ENCODE measurements around the gene FNIP2. TPM values are rescaled to one million over a fixed set of nuclear protein-coding genes. Genes with fewer than 3 reads are reported as not detected.

The FNIP2 gene
- total RNA-seq, 1 donor from 2014 or later = 18.5 TPM

GRCh38 chr4:158825433-158826036, 56.7 kb downstream of the FNIP2 start:
- H3K27me3 Mint-ChIP-seq (ENCODE audit: low read depth, unreplicated experiment) = no peaks in the 10 kb centered on the region
- H3K36me3 Mint-ChIP-seq (ENCODE audit: low read depth, unreplicated experiment) = peaks cover 4% of the 10 kb centered on the region
- H4K20me1 ChIP-seq (ENCODE audit: insufficient read depth, low read length) = no peaks in the 10 kb centered on the region
- H3K4me1 Mint-ChIP-seq (ENCODE audit: low read depth, unreplicated experiment) = peaks cover 45% of the 10 kb centered on the region
- no peaks in the 10 kb centered on the region for H3K9me3 Mint-ChIP-seq (ENCODE audit: unreplicated experiment)
- DNase-seq (ENCODE audit: low read depth) (no peak), FAIRE-seq (no peak)
- H2AFZ ChIP-seq (ENCODE audit: low read depth, low read length) = no peak overlapping the region
- no peak for TF ChIP-seq EZH2 (IDR thresholded peaks at IDR 0.05; ENCODE audit: insufficient read depth, low read length)
- TF ChIP-seq, protein P1, sequence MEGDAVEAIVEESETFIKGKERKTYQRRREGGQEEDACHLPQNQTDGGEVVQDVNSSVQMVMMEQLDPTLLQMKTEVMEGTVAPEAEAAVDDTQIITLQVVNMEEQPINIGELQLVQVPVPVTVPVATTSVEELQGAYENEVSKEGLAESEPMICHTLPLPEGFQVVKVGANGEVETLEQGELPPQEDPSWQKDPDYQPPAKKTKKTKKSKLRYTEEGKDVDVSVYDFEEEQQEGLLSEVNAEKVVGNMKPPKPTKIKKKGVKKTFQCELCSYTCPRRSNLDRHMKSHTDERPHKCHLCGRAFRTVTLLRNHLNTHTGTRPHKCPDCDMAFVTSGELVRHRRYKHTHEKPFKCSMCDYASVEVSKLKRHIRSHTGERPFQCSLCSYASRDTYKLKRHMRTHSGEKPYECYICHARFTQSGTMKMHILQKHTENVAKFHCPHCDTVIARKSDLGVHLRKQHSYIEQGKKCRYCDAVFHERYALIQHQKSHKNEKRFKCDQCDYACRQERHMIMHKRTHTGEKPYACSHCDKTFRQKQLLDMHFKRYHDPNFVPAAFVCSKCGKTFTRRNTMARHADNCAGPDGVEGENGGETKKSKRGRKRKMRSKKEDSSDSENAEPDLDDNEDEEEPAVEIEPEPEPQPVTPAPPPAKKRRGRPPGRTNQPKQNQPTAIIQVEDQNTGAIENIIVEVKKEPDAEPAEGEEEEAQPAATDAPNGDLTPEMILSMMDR (IDR thresholded peaks at IDR 0.05; ENCODE audit: insufficient read depth, low read depth, low read length) = no peak
- H3K27ac Mint-ChIP-seq (ENCODE audit: unreplicated experiment) = no peak overlapping the region
- H3K9ac ChIP-seq (ENCODE audit: low read length) = peak overlapping the region; percentile 48
- no peak overlapping the region for H3K4me2 ChIP-seq (ENCODE audit: low read length)
- H3K4me1 ChIP-seq (ENCODE audit: insufficient read depth, low read length) = peaks cover 18% of the 10 kb centered on the region
- H3K36me3 ChIP-seq (ENCODE audit: insufficient read depth, low read length) = peaks cover under 1% of the 10 kb centered on the region
- peak overlapping the region; percentile 57 for H3K27ac ChIP-seq (ENCODE audit: low read depth, low read length)
- H3K4me3 ChIP-seq (ENCODE audit: insufficient read depth, low read depth, low read length) = no peak overlapping the region
- no peaks in the 10 kb centered on the region for H3K27me3 ChIP-seq (ENCODE audit: insufficient read depth, low read length)
- H3K9me3 ChIP-seq (ENCODE audit: insufficient read depth, low read depth, low read length) = no peaks in the 10 kb centered on the region
- peaks cover 26% of the 10 kb centered on the region for H3K79me2 ChIP-seq (ENCODE audit: insufficient read depth, low read length)
- H3K4me3 Mint-ChIP-seq (ENCODE audit: unreplicated experiment) = no peak overlapping the region

DNA sequence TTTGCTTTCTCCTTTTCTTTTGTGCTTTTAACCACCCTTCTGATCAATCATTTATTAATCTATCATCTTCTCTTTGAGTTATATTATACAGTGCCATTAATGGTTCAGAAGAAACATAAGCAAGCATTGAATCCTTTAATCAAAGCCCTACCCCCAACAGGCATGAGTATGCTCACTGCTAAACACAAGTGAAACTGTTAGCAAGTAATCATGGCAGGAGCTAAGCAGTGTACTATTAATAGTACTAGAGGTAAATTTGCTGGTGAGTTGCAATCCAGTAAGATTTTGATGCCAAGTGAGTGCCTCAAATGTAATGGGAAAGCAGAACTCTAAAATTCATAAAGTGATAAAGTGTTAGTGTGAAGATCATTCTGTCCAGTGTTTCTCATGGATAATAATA, 57.2 kb downstream of the FNIP2 start:
- peaks cover 6% of the 10 kb centered on the region for H3K36me3 ChIP-seq (ENCODE audit: insufficient read depth, low read length)
- no peaks in the 10 kb centered on the region for H3K27me3 ChIP-seq (ENCODE audit: insufficient read depth, low read length)
- H3K4me2 ChIP-seq (ENCODE audit: low read length) = no peak overlapping the region
- no peaks in the 10 kb centered on the region for H3K9me3 ChIP-seq (ENCODE audit: insufficient read depth, low read depth, low read length)
- Mint-ChIP-seq H3K4me1 (ENCODE audit: low read depth, unreplicated experiment) (peaks cover 40% of the 10 kb centered on the region), H3K36me3 (ENCODE audit: low read depth, unreplicated experiment) (peaks cover 4% of the 10 kb centered on the region), H3K27me3 (ENCODE audit: low read depth, unreplicated experiment) (no peaks in the 10 kb centered on the region), H3K9me3 (ENCODE audit: unreplicated experiment) (no peaks in the 10 kb centered on the region), H3K4me3 (ENCODE audit: unreplicated experiment) (no peak overlapping the region), H3K27ac (ENCODE audit: unreplicated experiment) (no peak overlapping the region)
- TF ChIP-seq, protein P1 (IDR thresholded peaks at IDR 0.05; ENCODE audit: insufficient read depth, low read depth, low read length) = no peak
- TF ChIP-seq EZH2 (IDR thresholded peaks at IDR 0.05; ENCODE audit: insufficient read depth, low read length) = no peak
- DNase-seq (ENCODE audit: low read depth) = peak; percentile 43
- no peak for FAIRE-seq
- peaks cover 18% of the 10 kb centered on the region for H3K4me1 ChIP-seq (ENCODE audit: insufficient read depth, low read length)
- H3K79me2 ChIP-seq (ENCODE audit: insufficient read depth, low read length) = peaks cover 22% of the 10 kb centered on the region
- H3K4me3 ChIP-seq (ENCODE audit: insufficient read depth, low read depth, low read length) = no peak overlapping the region
- H2AFZ ChIP-seq (ENCODE audit: low read depth, low read length) = no peak overlapping the region
- H4K20me1 ChIP-seq (ENCODE audit: insufficient read depth, low read length) = no peaks in the 10 kb centered on the region
- H3K9ac ChIP-seq (ENCODE audit: low read length) = no peak overlapping the region
- H3K27ac ChIP-seq (ENCODE audit: low read depth, low read length) = no peak overlapping the region

DNA sequence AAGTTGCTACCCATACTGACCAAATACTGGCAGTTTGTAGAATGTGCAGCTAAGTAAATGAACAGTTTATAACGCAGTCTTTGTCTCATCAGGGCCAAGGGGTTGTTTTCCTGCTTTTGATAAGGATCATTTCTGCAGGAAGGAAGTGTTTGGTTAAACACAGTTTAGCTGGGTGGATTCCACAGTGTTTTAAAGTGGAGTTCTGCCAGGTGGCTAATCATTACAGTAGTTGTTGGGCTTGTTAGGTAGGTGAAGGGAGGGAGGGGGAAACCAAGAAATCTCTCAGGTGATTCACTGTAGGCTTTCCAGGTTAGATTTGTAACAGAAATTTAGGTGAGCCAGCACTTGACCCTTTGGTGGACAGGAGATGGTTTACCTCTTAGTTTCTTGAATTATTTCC, 58.1 kb downstream of the FNIP2 start:
- Histone ChIP-seq H3K4me3 (ENCODE audit: insufficient read depth, low read depth, low read length) (no peak overlapping the region), H3K4me1 (ENCODE audit: insufficient read depth, low read length) (peaks cover 18% of the 10 kb centered on the region), H3K9me3 (ENCODE audit: insufficient read depth, low read depth, low read length) (no peaks in the 10 kb centered on the region), H3K36me3 (ENCODE audit: insufficient read depth, low read length) (peaks cover 9% of the 10 kb centered on the region), H3K4me2 (ENCODE audit: low read length) (no peak overlapping the region), H2AFZ (ENCODE audit: low read depth, low read length) (no peak overlapping the region), H3K27me3 (ENCODE audit: insufficient read depth, low read length) (no peaks in the 10 kb centered on the region), H3K27ac (ENCODE audit: low read depth, low read length) (no peak overlapping the region), H4K20me1 (ENCODE audit: insufficient read depth, low read length) (no peaks in the 10 kb centered on the region), H3K9ac (ENCODE audit: low read length) (no peak overlapping the region), H3K79me2 (ENCODE audit: insufficient read depth, low read length) (peaks cover 16% of the 10 kb centered on the region)
- Mint-ChIP-seq H3K27ac (ENCODE audit: unreplicated experiment) (peak overlapping the region; percentile 20), H3K36me3 (ENCODE audit: low read depth, unreplicated experiment) (peaks cover 4% of the 10 kb centered on the region), H3K27me3 (ENCODE audit: low read depth, unreplicated experiment) (no peaks in the 10 kb centered on the region), H3K4me1 (ENCODE audit: low read depth, unreplicated experiment) (peaks cover 36% of the 10 kb centered on the region), H3K9me3 (ENCODE audit: unreplicated experiment) (no peaks in the 10 kb centered on the region), H3K4me3 (ENCODE audit: unreplicated experiment) (no peak overlapping the region)
- DNase-seq (ENCODE audit: low read depth) = peak; percentile 39
- FAIRE-seq = no peak
- no peak for TF ChIP-seq EZH2 (IDR thresholded peaks at IDR 0.05; ENCODE audit: insufficient read depth, low read length)
- TF ChIP-seq, protein P1 (IDR thresholded peaks at IDR 0.05; ENCODE audit: insufficient read depth, low read depth, low read length) = no peak
